H1 (cell line): ENCODE measurements around the gene NUBP2. TPM values are rescaled to one million over a fixed set of nuclear protein-coding genes. Genes with fewer than 3 reads are reported as not detected.

Source experiments
- CTCF ChIA-PET: fragments of 300-600 bp; sonication (Branson Sonifier 250); formaldehyde crosslinking; loops from one replicate; lab custom pipeline; 2021; ENCODE audit not compliant: partially characterized antibody; lab: Charles Lee
- POLR2A ChIA-PET: fragments of 300-600 bp; sonication (Branson Sonifier 250); formaldehyde crosslinking; loops from one replicate; lab custom pipeline; 2021; ENCODE audit warnings: inconsistent platforms; ENCODE audit not compliant: partially characterized antibody; lab: Charles Lee
- DNase-seq, 2 experiments: peaks; one replicate each; pipeline versions ENCODE4 v3.0.0 to v3.0.0-alpha.2; 2010 to 2022; ENCODE audit warnings: low spot score in 2 of 2, low read depth in 1 of 2, mixed read lengths in 1 of 2
- FAIRE-seq: peaks from 2 replicates; lab custom pipeline; 2011; peaks lifted over from hg19 to GRCh38; lab: Jason Lieb, UNC
- H2AFZ ChIP-seq: 2 replicates; pipeline ENCODE4 v1.8.1; 2012; ENCODE audit warnings: low read length, inconsistent platforms
- H2AK5ac ChIP-seq: 2 replicates; pipeline ENCODE4 v1.6.1; 2013; ENCODE audit warnings: low read depth, low read length
- H2BK120ac ChIP-seq: replicated peaks from 2 replicates; pipeline ENCODE3; 2013; ENCODE audit warnings: low read depth, low read length, inconsistent platforms
- H2BK12ac ChIP-seq: 2 replicates; pipeline ENCODE4 v1.6.1; 2013; ENCODE audit warnings: low read depth, low read length
- H2BK15ac ChIP-seq: 2 replicates; pipeline ENCODE4 v1.6.1; 2013; ENCODE audit warnings: low read length
- H2BK20ac ChIP-seq: 2 replicates; pipeline ENCODE4 v1.6.1; 2013; ENCODE audit warnings: low read length
- H2BK5ac ChIP-seq: 2 replicates; pipeline ENCODE4 v1.6.1; 2013; ENCODE audit warnings: low read depth, low read length
- H3K14ac ChIP-seq: 2 replicates; pipeline ENCODE4 v1.6.1; 2013; ENCODE audit warnings: inconsistent platforms; ENCODE audit not compliant: insufficient read length
- H3K18ac ChIP-seq: 2 replicates; pipeline ENCODE4 v1.6.1; 2013; ENCODE audit warnings: low read length; ENCODE audit errors: extremely low read depth
- H3K23ac ChIP-seq: 2 replicates; pipeline ENCODE4 v1.6.1; 2013; ENCODE audit warnings: inconsistent platforms; ENCODE audit not compliant: insufficient read length
- H3K23me2 ChIP-seq: 2 replicates; pipeline ENCODE4 v1.6.1; 2013; ENCODE audit warnings: low read depth, low read length
- H3K27ac ChIP-seq: 2 replicates; pipeline ENCODE4 v1.6.1; 2011; ENCODE audit warnings: low read depth, low read length, inconsistent platforms
- H3K27me3 ChIP-seq, 4 experiments: replicated peaks in 1 of 4; 1 replicate in 1 of 4; 2 replicates in 3 of 4; pipeline versions ENCODE4 v1.6.1 to v1.8.1; 2011 to 2013; ENCODE audit warnings: low read length in 3 of 4, mild to moderate bottlenecking in 3 of 4, inconsistent platforms in 2 of 4, mixed read lengths in 2 of 4, moderate library complexity in 1 of 4; ENCODE audit not compliant: control insufficient read depth in 3 of 4, insufficient read depth in 3 of 4; ENCODE audit errors: extremely low read depth in 1 of 4
- H3K36me3 ChIP-seq, 4 experiments: 2 replicates each; pipeline versions ENCODE4 v1.6.1 to v1.8.1; 2011 to 2013; ENCODE audit warnings: mild to moderate bottlenecking in 4 of 4, low read length in 3 of 4, moderate library complexity in 2 of 4, control low read depth in 1 of 4, inconsistent platforms in 1 of 4; ENCODE audit not compliant: insufficient read depth in 4 of 4, control insufficient read depth in 2 of 4
- H3K4ac ChIP-seq: replicated peaks from 2 replicates; pipeline ENCODE3; 2013; ENCODE audit warnings: low read length, low read depth, mixed read lengths, inconsistent platforms; ENCODE audit not compliant: insufficient read length
- H3K4me1 ChIP-seq, 4 experiments: replicated peaks in 1 of 4; 1 replicate in 1 of 4; 2 replicates in 3 of 4; pipeline versions ENCODE4 v1.6.1 to v1.8.1; 2011 to 2013; ENCODE audit warnings: low read length in 3 of 4, inconsistent platforms in 2 of 4, mixed read lengths in 1 of 4; ENCODE audit not compliant: insufficient read depth in 4 of 4, control insufficient read depth in 3 of 4
- H3K4me2 ChIP-seq, 2 experiments: 2 replicates each; pipeline versions ENCODE4 v1.6.1 to v1.8.1; 2011 to 2013; ENCODE audit warnings: low read depth in 2 of 2, low read length in 2 of 2, control low read depth in 1 of 2, inconsistent platforms in 1 of 2, mild to moderate bottlenecking in 1 of 2; ENCODE audit not compliant: insufficient read depth in 1 of 2
- H3K4me3 ChIP-seq, 4 experiments: fragments of 200-600, 300-600 bp in 1 of 4; sonication (generic), shearing (Covaris generic), sonication (Bioruptor Twin) in 1 of 4; 2 replicates each; pipeline versions ENCODE4 v1.5.1 to v1.8.1; 2011 to 2016; ENCODE audit warnings: low read length in 4 of 4, low read depth in 3 of 4, control low read depth in 2 of 4, inconsistent platforms in 2 of 4, mild to moderate bottlenecking in 2 of 4, mixed read lengths in 1 of 4, moderate library complexity in 1 of 4; ENCODE audit not compliant: insufficient read depth in 2 of 4; ENCODE audit errors: extremely low read depth in 1 of 4
- H3K56ac ChIP-seq: replicated peaks from 2 replicates; pipeline ENCODE3; 2013; ENCODE audit warnings: low read depth, mild to moderate bottlenecking, mixed read lengths, low read length, inconsistent platforms; ENCODE audit not compliant: insufficient read length
- H3K79me1 ChIP-seq: 2 replicates; pipeline ENCODE4 v1.6.1; 2013; ENCODE audit warnings: low read depth, low read length, control low read depth
- H3K79me2 ChIP-seq, 2 experiments: 2 replicates each; pipeline versions ENCODE4 v1.6.1 to v1.8.1; 2012 to 2013; ENCODE audit warnings: low read length in 2 of 2, mild to moderate bottlenecking in 2 of 2, inconsistent platforms in 1 of 2; ENCODE audit not compliant: insufficient read depth in 2 of 2, control insufficient read depth in 1 of 2
- H3K9ac ChIP-seq, 4 experiments: replicated peaks in 1 of 4; 1 replicate in 1 of 4; 2 replicates in 3 of 4; pipeline versions ENCODE4 v1.6.1 to v1.8.1; 2011 to 2013; ENCODE audit warnings: low read depth in 3 of 4, low read length in 3 of 4, control low read depth in 2 of 4, mild to moderate bottlenecking in 2 of 4, moderate library complexity in 2 of 4, inconsistent platforms in 1 of 4; ENCODE audit errors: extremely low read depth in 1 of 4
- H3K9me3 ChIP-seq, 2 experiments: 2 replicates each; pipeline versions ENCODE4 v1.6.1 to v1.8.1; 2012 to 2013; ENCODE audit warnings: mild to moderate bottlenecking in 2 of 2, moderate library complexity in 2 of 2, control low read depth in 1 of 2, inconsistent platforms in 1 of 2, low read depth in 1 of 2, low read length in 1 of 2, mixed read lengths in 1 of 2; ENCODE audit not compliant: insufficient read depth in 2 of 2
- H4K20me1 ChIP-seq, 2 experiments: replicated peaks in 1 of 2; 2 replicates each; pipeline versions ENCODE3 to v1.8.1; 2011 to 2013; ENCODE audit warnings: inconsistent platforms in 2 of 2, low read length in 2 of 2, mild to moderate bottlenecking in 1 of 2; ENCODE audit not compliant: insufficient read depth in 2 of 2, control insufficient read depth in 1 of 2
- H4K5ac ChIP-seq: 2 replicates; pipeline ENCODE4 v1.6.1; 2013; ENCODE audit warnings: low read length, low read depth, mixed read lengths, inconsistent platforms; ENCODE audit not compliant: insufficient read length
- H4K8ac ChIP-seq: 2 replicates; pipeline ENCODE4 v1.8.0; 2013; ENCODE audit warnings: mild to moderate bottlenecking, moderate library complexity, low read length, inconsistent platforms; ENCODE audit not compliant: insufficient read depth; ENCODE audit errors: extremely low read depth
- H4K91ac ChIP-seq: replicated peaks from 2 replicates; pipeline ENCODE3; 2013; ENCODE audit warnings: low read length, mixed read lengths, inconsistent platforms; ENCODE audit not compliant: insufficient read length
- CBX8 ChIP-seq: fragments of 300-800, 300-1000 bp; sonication (generic); IDR thresholded peaks from 2 replicates; pipeline ENCODE4 v1.7.1; 2016; ENCODE audit warnings: low read depth, low read length, borderline replicate concordance
- CTBP2 ChIP-seq: IDR thresholded peaks from 2 replicates; pipeline ENCODE4 v1.7.0; 2011; ENCODE audit warnings: borderline replicate concordance, mild to moderate bottlenecking, moderate library complexity, mixed read lengths, low read length; ENCODE audit not compliant: insufficient read depth, insufficient read length
- GABPA ChIP-seq: IDR thresholded peaks from 2 replicates; pipeline ENCODE4 v1.6.1; 2011; ENCODE audit warnings: mild to moderate bottlenecking, low read length, moderate library complexity, borderline replicate concordance; ENCODE audit not compliant: insufficient read depth
- GTF2F1 ChIP-seq: IDR thresholded peaks from 2 replicates; pipeline ENCODE4 v1.6.1; 2012; ENCODE audit warnings: low read depth, low read length, improper control_type of control experiment, borderline replicate concordance
- JUND ChIP-seq: IDR thresholded peaks from 2 replicates; pipeline ENCODE4 v1.6.1; 2011; ENCODE audit warnings: mild to moderate bottlenecking, improper control_type of control experiment, low read length
- PHF8 ChIP-seq: fragments of 200-600 bp; sonication (generic); conservative IDR thresholded peaks from 2 replicates; pipeline ENCODE4 v1.7.1; 2012; ENCODE audit warnings: low read depth, mild to moderate bottlenecking, inconsistent platforms, low read length, moderate library complexity
- POLR2A ChIP-seq, 2 experiments: IDR thresholded peaks; 1 replicate in 1 of 2; 2 replicates in 1 of 2; pipeline ENCODE4 v1.6.1; 2011; ENCODE audit warnings: low read depth in 2 of 2, low read length in 2 of 2, mild to moderate bottlenecking in 2 of 2; ENCODE audit errors: control extremely low read depth in 1 of 2
- POLR2AphosphoS5 ChIP-seq: IDR thresholded peaks from 2 replicates; pipeline ENCODE4 v1.6.1; 2011; ENCODE audit warnings: low read depth, low read length
- POU5F1 ChIP-seq: IDR thresholded peaks from 2 replicates; pipeline ENCODE4 v1.6.1; 2011; ENCODE audit warnings: low read depth, mild to moderate bottlenecking, low read length, moderate library complexity
- SP1 ChIP-seq: IDR thresholded peaks from 2 replicates; pipeline ENCODE4 v1.6.1; 2011; ENCODE audit warnings: low read depth, low read length
- SP2 ChIP-seq: IDR thresholded peaks from 2 replicates; pipeline ENCODE4 v1.6.1; 2012; ENCODE audit warnings: mild to moderate bottlenecking, low read length, inconsistent platforms
- TBP ChIP-seq: IDR thresholded peaks from 2 replicates; pipeline ENCODE4 v1.6.1; 2011; ENCODE audit warnings: low read depth, low read length, improper control_type of control experiment
- TEAD4 ChIP-seq: IDR thresholded peaks from 2 replicates; pipeline ENCODE4 v1.6.1; 2012; ENCODE audit warnings: low read depth, low read length, inconsistent platforms, mixed read lengths
- WGBS, 2 experiments: shearing (Covaris generic) in 1 of 2; methylation state at CpG; one replicate each; pipeline versions ENCODE4 v1.1.6 to v1.1.7; 2013 to 2015; ENCODE audit warnings: low lambda C conversion rate in 2 of 2, mixed read lengths in 2 of 2, inconsistent platforms in 1 of 2, low coverage in 1 of 2, missing lambda C conversion rate in 1 of 2; ENCODE audit not compliant: insufficient replicate concordance in 2 of 2, insufficient coverage in 1 of 2, insufficient read length in 1 of 2; ENCODE audit errors: extremely low coverage in 1 of 2, missing lambda C conversion rate in 1 of 2; 5-methylcytosine and 5-hydroxymethylcytosine counted together
- polyA plus RNA-seq, 7 experiments: library from polyadenylated mRNA; depleted of rRNA in 3 of 7; stranded (reverse) in 5 of 7; unstranded in 2 of 7; fragments of >200 nt in 5 of 7; fragments of 200-250 nt in 2 of 7; gene quantifications; 1 replicate in 5 of 7; 2 replicates in 1 of 7; 4 replicates in 1 of 7; pipeline versions ENCODE4 v1.2.1 to v1.2.3, GENCODE V29; 2011 to 2013; ENCODE audit warnings: missing spikeins in 2 of 7, mixed read lengths in 2 of 7
- total RNA-seq: library from RNA; stranded (reverse); fragmentation: NEBNext Ultra II Directional; extraction: Animal tissue kit (Norgen Biotek cat#: 25700); gene quantifications from 2 replicates; pipeline ENCODE4 v1.2.1, GENCODE V29; 2021
- TF ChIP-seq, protein P1 (sequence below): IDR thresholded peaks from 2 replicates; pipeline ENCODE4 v1.6.1; 2012; ENCODE audit warnings: low read length, inconsistent platforms

The NUBP2 gene
- total and polyA plus RNA-seq, 2 of the 8 experiments (the other 6 are each of a cell fraction or from before 2014, with no cell fraction given) = 70.3 to 96.9 TPM

DNA sequence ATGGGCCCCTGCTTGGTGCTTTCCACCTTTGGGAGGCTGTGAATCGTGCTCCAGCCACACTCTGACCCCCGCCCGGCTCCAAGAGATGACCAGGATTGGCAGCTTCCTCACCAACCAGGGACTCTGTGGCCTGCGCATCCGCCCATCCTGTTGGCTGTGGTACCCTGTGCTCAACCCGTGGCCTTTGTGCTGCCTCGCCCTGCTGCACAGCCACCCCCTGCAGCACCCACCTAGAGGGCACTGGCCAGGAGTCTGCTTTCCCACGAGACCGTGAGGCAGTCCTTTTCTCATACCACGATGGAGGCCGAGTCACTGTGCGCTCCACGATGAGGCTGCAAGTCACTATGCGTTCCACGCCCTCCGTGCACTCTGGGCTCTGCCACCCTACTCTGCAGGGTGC lies 30.8 kb upstream of the NUBP2 start:
- Histone ChIP-seq H2BK5ac (no peak overlapping the region; the same call in 1 of the 2 replicates), H2BK12ac (no peak overlapping the region), H3K9me3 (no peaks in the 10 kb centered on the region), H2BK15ac (no peak overlapping the region), H3K56ac (no peak overlapping the region), H4K20me1 (peaks cover 0 to 2% of the 10 kb centered on the region in 2 experiments), H3K4me1 (no peaks in the 10 kb centered on the region), H4K5ac (no peak overlapping the region), H3K9ac (no peak overlapping the region), H4K91ac (no peak overlapping the region), H3K18ac (no peak overlapping the region), H4K8ac (no peak overlapping the region), H3K79me2 (no peaks in the 10 kb centered on the region), H3K14ac (no peak overlapping the region), H3K27ac (no peak overlapping the region), H2BK120ac (no peak overlapping the region), H3K36me3 (peaks cover 0 to 17% (median 2%) of the 10 kb centered on the region in 4 experiments; a peak in 4 of 8 replicates), H3K4ac (no peak overlapping the region), H2AFZ (no peak overlapping the region), H3K23ac (no peak overlapping the region), H3K27me3 (no peaks in the 10 kb centered on the region), H3K4me2 (no peak overlapping the region), H3K79me1 (no peaks in the 10 kb centered on the region), H2BK20ac (no peak overlapping the region), H3K4me3 (no peak overlapping the region), H3K23me2 (no peaks in the 10 kb centered on the region), H2AK5ac (no peak overlapping the region)
- CTCF ChIA-PET = interaction anchor here (0.6 to 2.1 kb wide), 5 partner anchors 11 to 1445 kb away, joined by 3 to 13 read pairs (median 3); no protein-coding TSS in a partner anchor
- WGBS, 2 experiments = 97% methylated on average over 16 of the region's 16 CpGs; no CpG with 5 or more reads in 1 of the 2 experiments
- DNase-seq = no peak
- POLR2A ChIA-PET = interaction anchor here (0.7 kb wide), 1 partner anchor 73 kb away, joined by 3 read pairs; no protein-coding TSS in a partner anchor
- FAIRE-seq = no peak
- TF ChIP-seq SP1 (no peak), PHF8 (no peak), TBP (no peak), GTF2F1 (no peak), POU5F1 (no peak), POLR2A (IDR thresholded peaks at IDR 0.05; ENCODE audit: control extremely low read depth in 1 of 2, low read depth in 2 of 2, low read length in 2 of 2) (no peak), SP2 (no peak), TEAD4 (no peak), CTBP2 (no peak), CBX8 (no peak), JUND (no peak), GABPA (no peak), POLR2AphosphoS5 (no peak)
- TF ChIP-seq, protein P1, sequence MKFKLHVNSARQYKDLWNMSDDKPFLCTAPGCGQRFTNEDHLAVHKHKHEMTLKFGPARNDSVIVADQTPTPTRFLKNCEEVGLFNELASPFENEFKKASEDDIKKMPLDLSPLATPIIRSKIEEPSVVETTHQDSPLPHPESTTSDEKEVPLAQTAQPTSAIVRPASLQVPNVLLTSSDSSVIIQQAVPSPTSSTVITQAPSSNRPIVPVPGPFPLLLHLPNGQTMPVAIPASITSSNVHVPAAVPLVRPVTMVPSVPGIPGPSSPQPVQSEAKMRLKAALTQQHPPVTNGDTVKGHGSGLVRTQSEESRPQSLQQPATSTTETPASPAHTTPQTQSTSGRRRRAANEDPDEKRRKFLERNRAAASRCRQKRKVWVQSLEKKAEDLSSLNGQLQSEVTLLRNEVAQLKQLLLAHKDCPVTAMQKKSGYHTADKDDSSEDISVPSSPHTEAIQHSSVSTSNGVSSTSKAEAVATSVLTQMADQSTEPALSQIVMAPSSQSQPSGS = no peak
